NB4 (cell line): ENCODE results near the gene IL6ST.

ENCODE experiments used
- POLR2A ChIP-seq: IDR thresholded peaks from 2 replicates; pipeline ENCODE4 v1.6.1; 2011; ENCODE audit warnings: mild to moderate bottlenecking; ENCODE audit not compliant: insufficient read length; ENCODE audit errors: extremely low read depth
- TF ChIP-seq, protein P1 (sequence below): IDR thresholded peaks from one replicate; pipeline ENCODE4 v1.5.1; 2012; ENCODE audit warnings: low read depth, low read length

DNA sequence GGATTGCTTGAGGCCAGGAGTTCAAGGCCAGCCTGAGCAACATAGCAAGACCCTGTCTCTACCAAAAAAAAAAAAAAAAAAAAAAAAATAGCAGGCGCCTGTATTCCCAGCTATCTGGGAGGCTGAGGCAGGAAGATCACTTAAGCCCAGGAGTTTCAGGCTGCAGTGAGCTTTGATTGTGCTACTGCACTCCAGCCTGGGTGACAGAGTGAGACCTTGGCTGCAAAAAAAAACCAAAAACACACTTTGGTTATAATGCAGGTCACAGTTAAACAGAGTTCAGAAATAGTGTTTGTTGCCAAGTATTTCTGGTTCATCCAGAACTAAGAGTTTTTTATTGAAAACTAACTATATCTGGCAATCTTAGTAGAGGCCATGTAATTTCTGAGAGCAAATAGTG lies 24.1 kb upstream of the IL6ST start:
- TF ChIP-seq POLR2A: no peak
- TF ChIP-seq, protein P1, sequence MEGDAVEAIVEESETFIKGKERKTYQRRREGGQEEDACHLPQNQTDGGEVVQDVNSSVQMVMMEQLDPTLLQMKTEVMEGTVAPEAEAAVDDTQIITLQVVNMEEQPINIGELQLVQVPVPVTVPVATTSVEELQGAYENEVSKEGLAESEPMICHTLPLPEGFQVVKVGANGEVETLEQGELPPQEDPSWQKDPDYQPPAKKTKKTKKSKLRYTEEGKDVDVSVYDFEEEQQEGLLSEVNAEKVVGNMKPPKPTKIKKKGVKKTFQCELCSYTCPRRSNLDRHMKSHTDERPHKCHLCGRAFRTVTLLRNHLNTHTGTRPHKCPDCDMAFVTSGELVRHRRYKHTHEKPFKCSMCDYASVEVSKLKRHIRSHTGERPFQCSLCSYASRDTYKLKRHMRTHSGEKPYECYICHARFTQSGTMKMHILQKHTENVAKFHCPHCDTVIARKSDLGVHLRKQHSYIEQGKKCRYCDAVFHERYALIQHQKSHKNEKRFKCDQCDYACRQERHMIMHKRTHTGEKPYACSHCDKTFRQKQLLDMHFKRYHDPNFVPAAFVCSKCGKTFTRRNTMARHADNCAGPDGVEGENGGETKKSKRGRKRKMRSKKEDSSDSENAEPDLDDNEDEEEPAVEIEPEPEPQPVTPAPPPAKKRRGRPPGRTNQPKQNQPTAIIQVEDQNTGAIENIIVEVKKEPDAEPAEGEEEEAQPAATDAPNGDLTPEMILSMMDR: no peak
